ENCODE data around the gene C1orf210. TPM values are rescaled to one million over a fixed set of nuclear protein-coding genes. Genes with fewer than 3 reads are reported as not detected.

The C1orf210 gene
- total and polyA plus RNA-seq, 2 donors (not counting 1 experiment from before 2014, with no cell fraction given): not detected

DNA sequence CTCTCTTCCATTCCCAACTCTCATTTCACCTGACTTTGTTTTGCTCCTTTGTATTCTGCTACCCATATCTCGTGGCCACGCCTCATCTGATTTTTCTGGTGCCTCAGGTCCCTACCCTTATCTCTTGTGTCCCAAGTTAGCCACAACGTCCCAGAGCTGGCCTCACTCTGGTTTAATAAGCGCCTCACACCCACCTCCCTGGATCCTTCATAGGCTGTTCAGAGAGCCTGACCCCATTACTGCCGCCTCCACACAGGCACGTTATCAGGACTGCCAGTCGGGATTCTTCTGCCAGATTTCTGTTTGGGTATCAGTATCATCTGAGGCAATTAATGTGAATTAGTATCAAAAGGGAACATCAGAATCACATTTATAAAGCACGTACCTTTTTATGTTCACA lies 50.3 kb downstream of the C1orf210 start:
- no peak for TF ChIP-seq EZH2 (IDR thresholded peaks at IDR 0.05; ENCODE audit: borderline replicate concordance, insufficient read depth, low read depth, low read length, poor library complexity, severe bottlenecking)
- no peak for TF ChIP-seq CTCF (IDR thresholded peaks at IDR 0.05)
- Mint-ChIP-seq H3K4me3 (no peak overlapping the region), H3K27ac (no peak overlapping the region), H3K4me1 (peaks cover 27% of the 10 kb centered on the region), H3K9me3 (ENCODE audit: insufficient read depth) (no peaks in the 10 kb centered on the region), H3K27me3 (peaks cover 4% of the 10 kb centered on the region)
- Histone ChIP-seq H3K36me3 (replicated peaks in 1 of 2; ENCODE audit: control extremely low read depth in 1 of 2, control insufficient read depth in 1 of 2, extremely low read depth in 1 of 2, insufficient read depth in 2 of 2, low read length in 1 of 2) (no peaks in the 10 kb centered on the region), H3K9ac (ENCODE audit: low read length) (no peak overlapping the region), H3K4me1 (ENCODE audit: control insufficient read depth in 2 of 2, insufficient read depth in 2 of 2, low read length in 2 of 2) (peaks cover 21 to 24% of the 10 kb centered on the region in 2 donors), H2AFZ (ENCODE audit: insufficient read depth, low read depth, low read length, poor library complexity, severe bottlenecking) (no peak overlapping the region), H3K79me2 (ENCODE audit: control insufficient read depth, insufficient read depth, low read length) (no peaks in the 10 kb centered on the region), H3K27ac (ENCODE audit: low read length in 2 of 2) (no peak overlapping the region), H3K4me2 (replicated peaks; ENCODE audit: low read depth, low read length, poor library complexity, severe bottlenecking) (no peak overlapping the region), H3K9me3 (ENCODE audit: control extremely low read depth in 1 of 3, control insufficient read depth in 2 of 3, insufficient read depth in 1 of 3, low read length in 2 of 3) (no peaks in the 10 kb centered on the region), H3K27me3 (replicated peaks in 1 of 4; ENCODE audit: control extremely low read depth in 1 of 4, control insufficient read depth in 3 of 4, insufficient read depth in 4 of 4, low read length in 3 of 4) (no peaks in the 10 kb centered on the region), H3K4me3 (ENCODE audit: control extremely low read depth in 1 of 5, extremely low read depth in 1 of 5, insufficient read depth in 1 of 5, low read depth in 2 of 5, low read length in 4 of 5) (no peak overlapping the region), H4K20me1 (ENCODE audit: control insufficient read depth, insufficient read depth, low read length, poor library complexity, severe bottlenecking) (no peaks in the 10 kb centered on the region)
- 88% methylated on average over 3 of the region's 8 CpGs for WGBS (ENCODE audit: insufficient coverage)
- no peak for ATAC-seq (ENCODE audit: low read depth)
- POLR2A ChIA-PET: no interaction called here
- CTCF ChIA-PET: interaction anchor here (1.4 to 17.5 kb wide), 2 partner anchors 9 to 178 kb away, joined by 3 to 332 read pairs; no protein-coding TSS in a partner anchor
- intact Hi-C loops (cut with micrococcal nuclease): no loop called here
- DNase-seq: no peak

DNA sequence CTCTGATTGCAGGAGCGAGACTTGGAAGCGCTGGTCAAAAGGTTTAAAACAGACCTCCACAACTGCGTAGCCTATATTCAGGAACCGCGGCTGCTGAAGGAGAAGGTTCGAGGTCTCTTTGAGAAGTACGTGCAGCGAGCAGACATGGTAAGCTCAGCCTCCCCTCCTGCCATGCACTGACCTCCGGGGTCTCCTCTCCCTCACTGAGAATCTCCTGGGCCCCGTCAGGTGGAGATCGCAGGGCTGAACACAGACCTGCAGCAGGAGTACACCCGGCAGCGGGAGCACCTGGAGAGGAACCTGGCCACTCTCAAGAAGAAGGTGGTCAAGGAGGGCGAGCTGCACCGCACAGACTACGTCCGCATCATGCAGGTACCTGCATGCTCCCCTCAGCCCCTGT lies 51.1 kb downstream of the C1orf210 start:
- Mint-ChIP-seq H3K27ac (no peak overlapping the region), H3K27me3 (peaks cover 4% of the 10 kb centered on the region), H3K4me1 (peaks cover 19% of the 10 kb centered on the region), H3K9me3 (ENCODE audit: insufficient read depth) (no peaks in the 10 kb centered on the region), H3K4me3 (no peak overlapping the region)
- Histone ChIP-seq H4K20me1 (ENCODE audit: control insufficient read depth, insufficient read depth, low read length, poor library complexity, severe bottlenecking) (no peaks in the 10 kb centered on the region), H3K79me2 (ENCODE audit: control insufficient read depth, insufficient read depth, low read length) (no peaks in the 10 kb centered on the region), H3K9me3 (ENCODE audit: control extremely low read depth in 1 of 3, control insufficient read depth in 2 of 3, insufficient read depth in 1 of 3, low read length in 2 of 3) (no peaks in the 10 kb centered on the region), H3K4me2 (replicated peaks; ENCODE audit: low read depth, low read length, poor library complexity, severe bottlenecking) (no peak overlapping the region), H3K27me3 (replicated peaks in 1 of 4; ENCODE audit: control extremely low read depth in 1 of 4, control insufficient read depth in 3 of 4, insufficient read depth in 4 of 4, low read length in 3 of 4) (no peaks in the 10 kb centered on the region), H3K4me3 (ENCODE audit: control extremely low read depth in 1 of 5, extremely low read depth in 1 of 5, insufficient read depth in 1 of 5, low read depth in 2 of 5, low read length in 4 of 5) (no peak overlapping the region), H3K4me1 (ENCODE audit: control insufficient read depth in 2 of 2, insufficient read depth in 2 of 2, low read length in 2 of 2) (peaks cover 14 to 16% of the 10 kb centered on the region in 2 donors), H3K36me3 (replicated peaks in 1 of 2; ENCODE audit: control extremely low read depth in 1 of 2, control insufficient read depth in 1 of 2, extremely low read depth in 1 of 2, insufficient read depth in 2 of 2, low read length in 1 of 2) (no peaks in the 10 kb centered on the region), H2AFZ (ENCODE audit: insufficient read depth, low read depth, low read length, poor library complexity, severe bottlenecking) (no peak overlapping the region), H3K9ac (ENCODE audit: low read length) (no peak overlapping the region), H3K27ac (ENCODE audit: low read length in 2 of 2) (no peak overlapping the region)
- TF ChIP-seq CTCF (IDR thresholded peaks at IDR 0.05): no peak
- DNase-seq (no peak), ATAC-seq (ENCODE audit: low read depth) (no peak)
- WGBS (ENCODE audit: insufficient coverage): 96% methylated on average over 17 of the region's 17 CpGs
- ChIA-PET POLR2A (no interaction called here), CTCF (interaction anchor here (1.3 to 17.5 kb wide), 3 partner anchors 8 to 179 kb away, joined by 3 to 332 read pairs (median 3); no protein-coding TSS in a partner anchor)
- intact Hi-C loops (cut with micrococcal nuclease): no loop called here
